T follicular helper cell (primary cell): ENCODE results near the gene CAMK2N1.

Source experiments
- DNase-seq: peaks from one replicate; pipeline ENCODE4 v3.0.0-alpha.2; 2020; ENCODE audit warnings: low read depth

The CAMK2N1 gene

GRCh38 chr1:20478057-20478635 lies 7.9 kb downstream of the CAMK2N1 start:
- DNase-seq, result no peak

DNA sequence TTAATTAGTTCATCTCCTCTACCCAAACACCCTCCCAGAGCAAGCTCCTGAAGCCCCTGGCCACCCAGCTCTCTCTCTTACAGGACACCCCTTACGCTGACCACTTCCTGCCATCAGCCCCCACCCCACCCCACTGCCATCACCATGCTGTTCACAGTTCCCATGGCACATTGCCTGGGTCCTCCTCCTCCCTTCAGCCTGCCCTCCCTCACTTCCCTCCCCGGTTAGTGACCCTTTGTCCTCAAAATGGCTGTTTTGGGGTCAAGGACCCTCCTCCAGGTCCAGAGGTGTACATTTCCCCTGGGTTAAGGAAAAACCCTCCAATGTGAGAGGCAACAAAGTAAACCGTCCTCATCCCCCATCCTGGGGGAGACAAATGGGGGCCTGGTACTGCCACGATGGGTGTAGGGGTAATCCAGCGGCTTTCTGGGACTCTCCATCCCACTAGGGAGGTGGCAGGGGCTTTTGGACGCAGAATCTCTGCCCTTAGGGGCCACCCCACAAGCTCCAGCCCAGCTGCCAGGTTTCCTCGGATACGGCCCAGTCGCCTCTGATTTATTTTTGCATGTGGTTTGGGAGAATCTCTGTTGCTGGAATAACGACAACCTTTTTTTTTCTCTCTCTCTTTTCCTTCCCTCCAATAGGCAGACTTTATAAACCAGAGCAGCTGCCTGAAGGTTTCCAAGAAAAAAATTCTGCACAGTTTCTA lies 8.5 kb downstream of the CAMK2N1 start:
- no peak for DNase-seq

GRCh38 chr1:20476265-20477038 lies 9.6 kb downstream of the CAMK2N1 start:
- DNase-seq, result no peak

DNA sequence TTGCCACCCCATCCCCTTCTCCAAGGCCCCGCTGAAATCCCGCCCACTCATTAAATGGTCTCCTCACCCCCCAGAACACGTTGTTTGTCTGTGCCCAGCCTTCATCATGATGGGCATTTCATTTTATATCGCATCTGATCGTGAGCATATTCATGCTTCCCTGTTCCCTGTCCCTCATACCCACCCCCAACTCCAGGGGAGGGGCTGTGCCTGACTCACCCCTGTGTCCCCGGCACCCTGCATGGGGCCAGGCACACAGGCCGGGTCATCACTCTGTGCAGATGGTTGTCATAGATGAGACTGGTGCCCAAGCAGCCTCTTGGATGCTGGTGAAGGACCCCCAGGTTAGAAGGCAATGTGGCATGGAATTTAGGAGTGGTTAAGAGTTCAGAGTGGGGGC lies 11.0 kb downstream of the CAMK2N1 start:
- DNase-seq, result no peak

DNA sequence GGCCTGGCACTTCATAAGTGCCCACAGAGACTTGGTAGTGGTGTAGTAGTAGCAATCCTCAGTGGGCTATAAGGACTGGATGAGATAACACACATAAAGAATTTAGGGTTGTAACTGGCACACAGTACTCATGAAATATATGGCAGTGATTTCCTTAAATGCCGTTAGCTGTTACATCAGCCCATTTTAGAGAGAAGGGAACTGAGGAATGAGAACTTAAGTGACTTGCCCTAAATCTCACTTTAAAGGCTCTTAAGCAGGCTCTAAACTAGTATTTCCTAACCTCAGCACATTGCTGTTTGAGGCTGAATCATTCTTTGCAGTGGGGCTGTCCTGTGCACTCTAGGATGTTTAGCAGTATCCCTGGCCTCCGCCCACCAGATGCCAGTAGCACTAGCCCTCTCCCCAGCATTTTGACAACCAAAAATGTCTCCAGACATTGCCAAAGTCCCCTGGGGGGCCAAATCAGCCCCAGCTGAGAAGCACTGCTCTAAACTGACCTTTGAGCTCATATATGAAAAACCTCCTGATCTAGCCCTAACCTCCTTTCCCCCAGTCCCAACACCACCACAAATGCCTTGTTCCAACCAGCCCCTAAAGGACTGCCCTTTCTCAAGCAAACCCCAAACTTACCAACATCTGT lies 11.6 kb downstream of the CAMK2N1 start:
- DNase-seq, result no peak

- DNase-seq, result no peak
These were observed 12.1 kb downstream of the CAMK2N1 start for GRCh38 chr1:20473894-20474293.

DNA sequence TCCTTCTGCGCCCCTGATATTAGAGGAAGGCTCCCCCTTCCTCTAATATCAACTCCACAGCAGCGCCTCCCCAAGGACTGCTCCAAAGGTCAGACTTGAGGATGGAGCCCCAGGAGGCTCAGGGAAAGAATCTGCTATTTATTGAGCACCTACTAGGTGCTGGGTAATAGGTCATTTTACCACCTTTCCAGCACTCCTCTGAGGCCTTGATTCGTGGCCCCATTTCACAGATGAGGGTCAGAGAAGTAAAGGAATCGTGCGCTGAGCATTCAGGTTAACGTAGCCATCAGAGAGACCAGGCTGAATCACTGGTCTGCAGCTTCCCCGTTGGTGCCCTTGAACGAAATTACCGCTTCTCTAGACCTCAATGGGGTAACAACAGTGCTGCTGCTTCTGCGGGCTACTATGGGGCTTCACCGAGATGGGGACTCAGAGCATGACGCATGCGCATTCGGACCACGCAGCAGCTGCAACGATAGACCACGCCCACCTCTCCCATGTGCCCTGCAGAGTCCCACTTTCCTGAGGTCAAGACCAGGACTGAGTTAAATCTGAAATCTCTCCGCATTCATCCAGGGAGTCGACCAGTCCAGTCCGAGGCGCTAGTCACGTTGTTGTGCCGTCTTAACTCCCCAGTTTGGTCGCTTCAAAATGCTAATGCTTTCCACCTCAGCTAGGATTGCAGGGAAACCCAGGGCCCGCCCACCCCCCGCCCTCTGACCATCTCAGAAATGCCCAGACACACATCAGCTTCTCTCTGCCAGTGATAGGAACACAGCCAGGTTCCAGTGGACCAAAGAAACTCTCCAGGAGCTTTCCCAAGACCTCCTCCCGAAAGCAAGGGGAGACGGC lies 12.9 kb downstream of the CAMK2N1 start:
- DNase-seq, result no peak

GRCh38 chr1:20472121-20472520 lies 13.9 kb downstream of the CAMK2N1 start:
- no peak for DNase-seq

DNA sequence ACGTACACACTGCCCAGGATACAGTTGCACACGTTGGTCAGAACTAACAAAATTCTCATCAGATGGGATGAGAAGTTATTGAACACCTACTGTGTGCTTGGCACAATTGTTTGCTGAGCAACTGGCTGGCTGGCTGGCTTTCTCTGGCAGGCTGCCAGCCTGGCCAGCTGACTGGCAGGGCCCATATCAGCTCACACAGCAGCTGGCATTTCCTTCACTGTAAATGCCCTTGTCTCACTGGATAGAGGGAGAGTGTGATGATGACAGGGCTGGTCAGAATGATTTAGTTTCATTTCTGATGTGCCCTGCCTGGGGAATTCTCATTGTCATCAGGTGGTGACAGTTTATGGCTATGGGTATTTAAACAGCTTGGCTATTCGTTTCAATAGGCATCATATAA lies 15.8 kb downstream of the CAMK2N1 start:
- no peak for DNase-seq

GRCh38 chr1:20469406-20470076 lies 16.5 kb downstream of the CAMK2N1 start:
- no peak for DNase-seq

DNA sequence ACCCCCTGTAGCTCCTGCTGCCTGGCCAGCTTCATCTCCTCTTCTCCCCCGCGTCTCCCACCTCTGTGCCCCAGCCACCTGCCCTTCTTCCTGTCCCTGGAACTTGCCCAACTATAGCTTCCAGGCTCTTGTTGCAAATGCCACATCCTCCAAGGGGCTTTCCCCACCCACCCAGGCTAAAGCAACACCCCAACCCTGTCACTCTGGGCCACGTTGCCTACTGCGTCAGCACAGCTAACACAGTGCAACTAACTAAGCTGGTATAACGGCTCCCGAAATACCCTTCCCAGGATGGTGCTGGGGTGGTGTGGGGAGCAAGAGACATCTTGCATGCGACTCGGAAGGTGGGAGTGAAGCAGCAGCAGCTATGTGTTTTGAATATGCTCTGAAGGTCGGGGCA lies 19.7 kb downstream of the CAMK2N1 start:
- DNase-seq, result no peak

DNA sequence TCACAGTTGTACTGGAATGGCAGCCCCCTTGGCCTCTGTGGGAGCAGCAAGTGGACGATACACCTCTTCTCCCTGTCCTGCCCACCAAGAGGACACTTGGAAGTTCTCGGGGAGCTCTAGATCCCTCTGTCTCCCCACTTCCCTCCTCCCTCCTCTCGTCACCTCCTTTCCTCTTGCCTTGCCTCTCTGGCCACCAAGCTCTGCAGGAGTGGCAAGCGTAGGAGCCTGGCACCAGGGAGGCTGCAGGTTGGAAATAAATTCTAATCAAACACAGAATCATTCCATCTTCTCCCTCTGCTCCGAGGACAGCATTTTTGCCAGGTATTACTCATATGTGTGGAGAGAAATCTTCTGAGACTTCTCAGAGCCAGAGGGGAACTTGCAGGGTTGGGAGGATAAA lies 20.8 kb downstream of the CAMK2N1 start:
- DNase-seq, result no peak

DNA sequence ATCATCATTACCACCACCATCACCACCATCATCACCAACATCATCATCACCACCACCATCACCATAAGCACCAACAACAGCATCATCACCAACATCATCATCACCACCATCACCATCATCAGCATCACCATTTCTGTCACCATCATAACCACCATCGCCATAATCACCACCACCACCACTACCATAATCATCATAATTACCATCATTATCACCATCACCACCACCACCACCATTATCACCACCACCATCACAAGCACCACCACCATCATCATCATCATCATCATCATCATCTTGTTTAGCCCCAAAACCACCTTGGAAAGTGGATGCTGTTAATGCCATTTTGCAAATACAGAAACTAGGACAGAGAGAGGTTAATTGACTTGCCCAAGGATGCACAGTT lies 22.5 kb downstream of the CAMK2N1 start:
- DNase-seq, result no peak

DNA sequence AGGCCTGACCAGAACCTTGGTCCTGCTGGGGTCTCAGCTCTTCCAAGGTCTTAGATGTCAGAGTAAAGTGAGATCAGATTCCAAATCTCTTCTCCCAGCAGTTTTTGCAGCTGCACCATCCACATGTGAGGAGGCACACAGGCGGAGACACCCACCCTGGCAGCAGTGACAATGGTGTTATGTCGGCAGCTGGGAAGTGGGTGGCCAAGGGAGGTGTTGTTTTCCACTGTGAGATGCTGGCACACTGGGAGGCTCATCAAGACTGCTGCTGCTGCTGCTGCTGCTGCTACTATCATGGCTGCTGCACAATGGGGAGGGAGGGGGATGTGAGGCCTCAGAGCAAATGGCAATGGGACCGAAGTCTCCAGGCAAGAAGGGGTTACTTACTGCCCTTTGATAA lies 23.6 kb downstream of the CAMK2N1 start:
- no peak for DNase-seq

DNA sequence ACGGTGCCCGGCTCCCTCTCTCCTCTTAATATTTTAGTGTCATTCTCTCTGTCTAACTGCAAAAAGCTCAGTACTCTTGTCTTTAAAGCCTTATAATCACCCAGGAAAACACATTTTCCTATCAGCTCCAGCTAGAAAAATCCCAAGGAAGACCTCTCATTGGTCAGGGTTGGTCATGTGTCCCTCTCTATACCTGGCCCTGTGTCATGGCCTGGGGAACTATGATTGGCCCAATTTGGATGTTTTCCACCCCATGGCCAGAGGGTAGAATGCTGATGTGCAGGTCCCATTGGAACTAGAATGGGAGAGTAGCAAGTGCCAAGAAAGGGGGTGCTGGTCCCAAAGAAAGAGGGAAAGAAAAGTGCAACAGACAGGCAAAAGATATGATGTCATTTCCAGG lies 27.3 kb downstream of the CAMK2N1 start:
- no peak for DNase-seq

DNA sequence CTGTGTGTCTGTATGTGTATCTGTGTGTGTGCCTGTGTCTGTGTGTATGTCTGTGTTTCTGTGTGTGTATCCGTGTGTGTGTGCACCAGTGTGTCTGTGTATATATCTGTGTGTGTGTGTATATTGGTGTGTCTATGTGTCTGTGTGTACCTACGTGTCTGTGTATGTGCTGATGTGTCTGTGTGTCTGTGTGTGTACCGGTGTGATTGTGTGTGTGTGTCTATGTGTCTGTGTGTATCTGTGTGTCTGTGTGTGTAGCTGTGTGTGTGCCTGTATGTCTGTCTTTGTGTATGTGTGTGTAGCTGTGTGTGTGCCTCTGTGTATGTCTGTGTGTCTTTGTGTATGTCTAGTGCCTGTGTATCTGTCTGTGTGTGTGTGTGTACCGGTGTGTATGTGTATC lies 32.0 kb downstream of the CAMK2N1 start:
- no peak for DNase-seq

- no peak for DNase-seq
These were observed 36.2 kb downstream of the CAMK2N1 start for GRCh38 chr1:20449735-20450311.

DNA sequence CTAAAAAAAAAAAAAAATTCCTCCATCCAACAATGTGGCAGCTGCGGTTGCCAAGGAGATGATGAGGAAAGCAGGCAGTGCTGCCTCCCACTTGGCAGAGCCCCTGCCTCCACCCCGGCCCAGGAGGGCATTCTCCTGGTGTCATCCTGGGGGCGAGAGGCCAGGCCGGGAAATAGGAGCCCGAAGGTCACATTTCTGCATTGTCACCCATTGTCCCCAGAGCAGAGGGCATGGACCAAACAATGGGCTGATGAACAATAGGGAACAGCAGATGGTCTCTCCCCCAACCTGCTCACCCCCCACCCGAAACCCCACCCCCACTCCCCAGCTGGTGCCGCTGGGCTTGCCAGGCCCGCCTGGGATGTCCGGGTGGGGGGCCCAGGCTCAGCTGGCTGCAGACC lies 37.3 kb downstream of the CAMK2N1 start:
- no peak for DNase-seq

DNA sequence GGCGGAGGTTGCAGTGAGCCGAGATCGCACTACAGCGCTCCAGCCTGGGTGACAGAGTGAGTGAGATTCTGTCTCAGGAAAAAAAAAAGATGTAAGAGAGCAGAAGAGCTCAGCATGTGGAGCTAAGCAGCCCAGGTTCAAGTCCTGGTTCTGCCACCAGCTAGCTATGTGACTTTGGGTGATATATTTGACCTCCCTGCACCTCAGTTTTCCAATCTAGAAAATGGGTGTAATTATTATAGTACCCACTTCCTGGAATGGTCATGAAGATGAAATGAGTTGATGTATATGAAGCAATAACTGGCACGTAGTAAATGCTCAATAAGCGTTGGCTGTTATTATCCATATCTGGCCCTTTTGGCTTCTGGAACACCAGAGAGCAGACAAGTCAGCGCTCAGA lies 38.2 kb downstream of the CAMK2N1 start:
- no peak for DNase-seq

DNA sequence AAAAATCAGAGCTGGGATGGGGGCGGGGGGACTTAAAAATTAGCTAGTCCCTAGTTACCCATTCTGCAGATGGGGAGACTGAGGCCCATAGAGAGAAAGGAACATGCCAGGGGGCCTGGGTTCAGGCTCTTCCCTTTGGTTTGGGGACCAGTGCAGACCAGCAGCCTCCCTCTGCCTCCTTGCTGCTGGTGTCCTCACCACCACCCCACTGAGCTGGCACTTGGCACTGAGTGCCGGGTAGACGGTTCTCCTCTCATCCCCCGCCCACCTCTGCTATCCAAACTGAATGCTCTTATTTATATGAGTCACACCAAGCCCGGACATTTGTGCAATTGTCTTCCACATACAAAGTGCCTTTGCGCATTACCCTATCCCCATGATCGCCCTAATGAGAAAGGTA lies 39.2 kb downstream of the CAMK2N1 start:
- DNase-seq, result no peak

GRCh38 chr1:20445956-20446355 lies 40.1 kb downstream of the CAMK2N1 start:
- no peak for DNase-seq
